HG02642 (cell line): ENCODE results near the gene ZBTB49.
A peak's percentile ranks its signal among the peaks of the same experiment; 100 is the strongest.
"Not testable (repeated sequence)": the region's sequence is repeated elsewhere in the genome, so short reads cannot be mapped to it uniquely, and the experiment has no call there.

Experiments
- ATAC-seq: cut with Tn5 transposase; IDR thresholded peaks from one replicate; pipeline ENCODE4 v1.9.1; 2021; ENCODE audit warnings: mild to moderate bottlenecking; ENCODE audit not compliant: unreplicated experiment, poor library complexity

The ZBTB49 gene

DNA sequence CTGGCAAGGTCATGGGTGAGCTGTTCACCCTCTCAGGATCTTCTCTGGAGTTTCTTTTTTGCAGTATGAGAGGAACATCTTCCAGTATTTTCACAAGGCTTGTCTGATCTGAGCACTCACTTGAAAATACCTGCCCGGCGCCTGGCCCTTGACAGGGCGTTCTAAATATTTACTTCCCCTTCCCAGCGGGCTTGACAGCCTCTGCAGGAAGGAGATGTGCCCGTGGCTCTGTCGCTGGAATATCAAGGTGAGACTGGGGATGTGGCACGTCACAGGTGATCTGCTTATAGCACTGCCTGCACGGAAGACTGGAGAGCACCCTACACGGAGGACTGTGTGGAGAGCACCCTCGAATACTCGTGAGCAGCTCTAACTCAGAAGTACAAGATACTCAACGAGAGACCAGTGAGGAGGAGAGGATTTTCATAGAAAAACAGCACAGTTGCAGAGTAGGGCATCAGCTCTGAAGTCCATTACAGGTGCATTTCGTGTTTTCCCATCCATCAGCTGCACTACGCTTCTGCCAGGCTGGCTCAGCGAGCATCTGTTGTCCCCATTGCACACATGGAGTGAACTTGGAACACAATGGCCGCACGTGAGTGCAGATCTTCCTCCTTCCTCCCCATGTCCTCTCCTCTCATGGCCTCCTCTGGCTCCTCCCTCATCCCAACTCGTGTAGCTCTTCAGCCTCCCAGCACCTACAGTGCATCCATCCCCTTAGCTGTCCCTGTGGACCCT lies 32.1 kb downstream of the ZBTB49 start:
- no peak for ATAC-seq

DNA sequence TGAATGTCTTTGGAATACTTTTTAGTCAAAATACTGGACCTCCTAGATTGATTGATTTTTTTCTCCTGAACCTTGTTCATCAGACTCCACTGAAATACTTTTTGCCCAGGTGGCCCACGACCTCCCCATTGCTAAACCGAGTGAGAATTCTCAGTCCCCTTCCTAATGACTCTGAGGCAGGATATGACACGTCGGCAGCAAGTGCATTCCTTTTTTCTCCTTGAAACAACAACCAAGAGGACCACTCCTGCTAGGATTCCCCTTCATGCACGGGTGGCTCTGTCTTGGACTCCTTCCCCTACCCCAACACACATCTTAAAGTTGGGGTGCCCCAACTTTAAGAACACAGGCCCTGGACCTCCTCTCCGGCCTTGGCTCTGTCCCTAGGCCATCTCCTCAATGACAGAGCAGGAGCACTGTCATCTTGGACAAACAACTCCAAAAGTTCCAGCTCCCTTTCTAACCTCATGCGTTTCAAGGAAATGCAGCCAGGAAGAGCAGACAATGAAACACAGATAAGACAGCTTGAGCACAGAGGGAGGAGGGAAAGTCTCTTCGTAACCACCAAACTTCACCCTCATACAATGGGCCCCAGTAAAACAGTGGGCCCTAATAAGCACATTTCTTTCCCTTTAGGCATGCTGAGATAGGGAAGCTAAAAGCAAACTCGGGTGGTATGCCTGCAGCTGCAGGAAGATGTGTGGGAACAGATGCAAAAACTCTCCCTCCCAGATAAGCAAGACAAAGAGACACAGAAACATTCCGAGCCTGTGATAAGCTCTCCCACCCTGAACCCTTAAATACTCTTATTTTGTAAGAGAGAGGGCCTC lies 33.9 kb downstream of the ZBTB49 start:
- ATAC-seq = no peak

DNA sequence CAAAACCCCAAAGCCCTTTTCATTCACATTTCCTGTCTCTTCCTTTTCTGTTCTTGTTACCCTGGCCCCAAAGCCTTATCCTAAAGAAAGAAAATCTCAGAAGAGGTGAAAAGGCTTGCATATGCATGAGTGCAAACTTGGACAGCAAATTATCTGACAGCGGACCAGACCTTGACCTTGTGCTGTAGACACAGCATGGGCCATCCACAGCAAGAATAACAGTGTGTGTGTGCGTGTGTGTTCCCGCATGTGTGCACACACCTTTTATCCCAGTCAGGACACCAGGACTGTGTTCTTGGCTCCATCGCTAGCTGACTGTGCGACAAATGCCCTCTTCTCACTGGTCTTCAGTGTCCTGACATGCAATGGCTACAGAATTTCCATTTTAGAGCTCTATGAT lies 35.3 kb downstream of the ZBTB49 start:
- ATAC-seq = no peak

DNA sequence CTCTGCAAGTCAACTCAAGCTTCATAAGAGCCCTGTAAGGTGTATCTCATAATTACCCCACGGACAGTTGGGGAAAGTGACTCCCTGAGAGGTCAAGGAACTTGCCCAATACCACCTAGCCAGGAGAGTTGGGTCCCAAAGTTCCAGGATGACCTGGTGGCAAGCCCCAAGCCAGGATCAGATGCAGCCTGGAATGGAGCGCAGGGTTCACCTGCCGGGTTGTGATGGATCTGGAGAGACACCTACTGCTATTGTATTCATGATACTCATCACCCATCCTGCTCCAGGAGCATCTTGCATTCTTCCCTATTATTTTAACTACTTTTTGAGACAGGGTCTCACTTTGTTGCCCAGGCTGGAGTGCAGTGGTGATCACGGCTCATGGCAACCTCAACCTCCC lies 36.1 kb downstream of the ZBTB49 start:
- ATAC-seq = no peak

DNA sequence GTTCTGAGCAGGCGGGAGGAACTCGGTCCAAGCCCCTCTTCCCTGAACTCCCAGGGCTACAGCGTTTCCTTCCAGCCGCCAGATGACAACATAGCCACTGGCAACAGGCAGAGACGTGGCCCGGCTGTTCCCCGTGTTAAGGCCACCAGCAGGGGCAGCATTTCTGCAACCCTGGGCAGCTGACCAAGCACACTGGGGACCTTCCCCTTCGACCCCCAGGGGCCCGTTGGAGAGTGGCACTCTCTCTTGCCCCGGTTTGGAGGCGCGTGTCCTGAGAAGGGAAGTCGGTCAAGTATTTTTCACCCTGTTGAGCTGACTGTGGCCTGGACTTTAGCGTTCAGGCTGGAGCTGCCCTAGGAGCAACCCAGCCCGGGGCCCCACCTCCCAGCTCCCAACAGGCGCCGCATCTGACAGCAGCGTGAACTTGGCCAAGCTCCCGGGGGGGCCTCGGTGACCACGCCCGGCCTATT lies 37.6 kb downstream of the ZBTB49 start:
- no peak for ATAC-seq

DNA sequence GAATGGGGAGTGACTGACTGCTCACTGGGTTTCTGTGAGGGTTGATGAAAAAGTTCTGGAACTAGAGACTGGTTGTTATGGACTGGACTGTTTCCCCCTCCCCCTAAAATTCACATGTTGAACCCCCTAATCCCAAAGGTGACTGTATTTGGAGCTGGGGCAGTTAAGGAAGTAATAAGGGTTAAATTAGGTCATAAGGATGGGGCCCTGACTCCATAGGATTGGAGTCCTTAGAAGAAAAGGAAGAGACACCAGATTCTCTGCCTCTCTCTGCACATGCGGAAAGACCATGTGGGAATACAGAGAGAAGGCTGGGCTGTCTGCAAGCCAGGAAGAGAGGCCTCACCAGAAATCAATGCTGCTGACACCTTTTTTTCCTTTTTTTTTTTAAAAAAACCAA lies 38.2 kb downstream of the ZBTB49 start:
- no peak for ATAC-seq

DNA sequence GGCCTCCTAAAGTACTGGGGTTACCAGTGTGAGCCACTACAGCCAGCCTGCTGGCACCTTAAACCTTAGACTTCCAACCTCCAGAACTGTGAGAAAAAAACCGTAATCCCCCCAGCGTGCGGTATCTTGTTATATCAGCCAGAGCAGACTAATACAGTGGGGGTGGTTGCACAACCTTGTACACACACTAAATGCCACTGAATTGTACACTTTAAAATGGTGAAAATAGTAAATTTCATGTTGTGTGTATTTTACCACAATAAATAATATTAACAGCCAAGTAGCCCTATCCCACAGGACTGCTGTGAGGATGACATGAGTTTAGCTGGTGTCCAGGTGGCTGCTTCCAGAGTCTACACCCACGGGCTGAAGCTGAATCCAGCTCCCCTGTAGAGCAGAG lies 38.8 kb downstream of the ZBTB49 start:
- no peak for ATAC-seq

DNA sequence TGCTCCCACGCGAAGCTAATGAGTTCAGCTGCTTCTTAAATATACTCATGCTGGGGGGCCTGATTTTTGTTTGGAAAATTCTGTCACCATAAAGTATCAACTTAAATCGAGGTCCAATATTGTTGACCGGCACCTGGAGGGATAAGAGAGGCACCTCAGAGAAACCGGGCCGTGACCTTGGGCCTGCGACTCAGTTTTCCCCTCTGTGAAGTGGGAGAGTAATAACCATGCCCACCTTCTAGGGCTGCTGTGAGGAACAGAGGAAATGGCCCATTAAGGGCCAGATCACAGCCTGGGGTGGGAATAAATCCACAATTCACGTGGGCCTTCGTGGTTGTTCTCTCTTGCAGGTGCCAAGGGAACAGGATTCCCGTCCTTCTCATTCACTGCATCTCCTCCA lies 39.4 kb downstream of the ZBTB49 start:
- no peak for ATAC-seq

DNA sequence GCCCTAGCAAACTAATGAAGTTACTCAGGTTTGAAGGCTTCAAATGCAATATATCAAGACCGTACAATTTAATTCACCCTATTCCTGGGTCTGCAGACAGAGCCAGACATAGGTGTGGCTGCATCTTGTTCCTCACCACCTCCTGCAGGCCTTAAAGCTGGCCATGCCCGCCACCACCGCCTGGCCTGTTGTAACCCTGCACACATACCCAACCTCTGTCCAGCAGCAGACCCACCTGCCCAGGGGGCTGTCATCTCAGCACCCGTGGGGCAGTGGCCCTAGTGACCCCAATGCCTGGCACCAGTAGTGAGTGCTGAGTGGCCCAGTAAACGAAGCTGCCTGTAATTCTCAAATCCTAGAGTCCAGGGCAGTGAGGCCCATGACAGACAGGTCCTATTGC lies 40.7 kb downstream of the ZBTB49 start:
- no peak for ATAC-seq

DNA sequence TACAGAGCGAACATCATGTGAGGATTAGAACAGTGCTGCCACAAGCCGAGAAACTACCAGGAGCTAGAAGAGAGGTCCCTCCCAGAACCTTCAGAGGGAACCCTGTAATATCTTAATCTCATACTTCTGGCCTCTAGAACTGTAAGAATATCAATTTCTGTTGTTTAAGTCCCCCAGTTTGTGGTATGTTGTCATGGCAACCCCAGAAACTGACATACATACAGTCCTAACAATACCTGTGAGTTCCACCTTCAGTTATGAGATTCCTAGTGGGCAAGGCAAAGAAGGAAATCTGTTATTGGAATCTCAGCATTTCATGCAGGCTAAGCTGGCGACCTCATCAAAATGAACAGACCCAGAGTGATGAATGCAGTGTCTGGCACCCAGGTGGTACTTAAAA lies 42.5 kb downstream of the ZBTB49 start:
- no peak for ATAC-seq

DNA sequence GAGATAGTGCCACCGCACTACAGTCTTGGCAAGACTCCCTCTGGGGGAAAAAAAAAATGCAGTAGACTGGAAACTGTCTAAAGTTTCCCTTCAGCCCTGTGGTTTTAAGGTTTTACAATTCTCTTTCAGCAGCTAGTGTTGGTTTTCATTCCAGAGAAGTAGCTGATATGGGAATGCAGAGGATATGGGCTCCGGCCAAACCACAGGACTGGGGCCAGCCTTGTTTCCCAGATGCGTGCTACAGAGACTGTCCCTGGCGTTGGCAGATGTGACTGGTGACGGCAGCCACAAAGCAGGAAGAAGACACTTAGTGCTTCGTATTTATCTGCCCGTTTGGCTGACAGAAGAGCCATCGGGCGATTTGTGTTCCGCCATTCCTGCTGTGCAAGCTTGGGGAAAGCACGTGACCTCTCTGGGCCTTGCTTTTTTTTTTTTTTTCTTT lies 43.2 kb downstream of the ZBTB49 start:
- ATAC-seq = no peak

DNA sequence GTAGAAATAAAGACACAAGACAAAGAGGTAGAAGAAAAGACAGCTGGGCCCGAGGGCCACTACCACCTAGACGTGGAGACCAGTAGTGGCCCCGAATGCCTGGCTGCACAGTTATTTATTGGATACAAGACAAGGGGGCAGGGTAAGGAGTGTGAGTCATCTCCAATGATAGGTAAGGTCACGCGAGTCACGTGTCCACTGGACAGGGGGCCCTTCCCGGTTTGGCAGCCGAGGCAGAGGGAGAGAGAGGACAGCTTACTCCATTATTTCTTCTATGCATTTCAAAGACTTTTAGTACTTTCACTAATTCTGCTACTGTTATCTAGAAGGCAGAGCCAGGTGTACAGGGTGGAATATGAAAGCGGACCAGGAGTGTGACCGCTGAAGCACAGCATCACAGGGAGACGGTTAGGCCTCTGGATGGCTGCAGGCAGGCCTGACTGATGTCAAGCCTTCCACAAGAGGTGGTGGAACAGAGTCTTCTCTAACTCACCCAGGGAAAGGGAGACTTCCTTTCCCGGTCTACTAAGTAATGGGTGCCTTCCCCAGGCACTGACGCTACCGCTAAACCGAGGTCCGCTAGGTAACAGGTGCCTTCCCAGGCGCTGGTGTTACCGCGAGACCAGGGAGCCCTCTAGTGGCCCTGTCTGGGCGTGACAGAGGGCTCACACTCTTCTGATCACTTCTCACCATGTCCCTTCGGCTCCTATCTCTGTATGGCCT lies 44.9 kb downstream of the ZBTB49 start:
- no peak for ATAC-seq

DNA sequence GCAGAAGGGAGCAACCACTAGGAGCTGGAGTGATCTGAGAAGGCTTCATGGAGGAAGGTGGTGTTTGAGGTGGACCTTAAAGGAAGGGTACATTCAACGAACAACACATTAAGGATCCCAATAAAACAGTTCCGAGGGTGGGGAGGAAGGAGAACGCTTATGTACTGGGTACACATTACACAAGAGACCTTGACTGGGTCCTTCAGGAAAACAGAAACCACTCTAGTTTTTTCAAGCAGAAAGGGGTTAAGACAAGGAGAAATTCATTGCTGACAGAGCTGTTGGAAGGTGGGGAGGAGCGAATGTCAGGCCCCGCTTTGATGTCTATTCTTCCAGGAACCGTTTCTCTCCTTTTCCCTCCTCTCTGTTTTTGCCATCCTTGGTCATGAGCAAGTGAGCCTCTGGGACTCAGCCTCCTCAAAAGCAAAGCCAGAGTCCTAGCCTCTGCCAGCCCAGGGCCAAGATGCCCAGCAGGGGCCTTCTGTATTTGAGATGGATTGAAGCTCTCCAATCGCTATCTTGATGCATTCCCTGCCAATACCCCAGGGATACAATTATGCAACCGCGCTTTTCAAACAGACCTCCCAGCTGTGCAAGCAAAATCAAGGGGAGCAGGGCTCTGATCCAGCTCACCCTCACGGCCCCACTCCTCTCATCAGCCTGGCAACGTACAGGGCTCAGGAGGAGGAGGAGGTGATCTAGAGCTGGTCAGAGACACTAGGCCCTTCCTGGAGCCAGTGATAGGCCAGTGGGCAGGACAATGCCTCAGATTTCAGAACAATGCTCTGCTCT lies 48.4 kb downstream of the ZBTB49 start:
- ATAC-seq = no peak

DNA sequence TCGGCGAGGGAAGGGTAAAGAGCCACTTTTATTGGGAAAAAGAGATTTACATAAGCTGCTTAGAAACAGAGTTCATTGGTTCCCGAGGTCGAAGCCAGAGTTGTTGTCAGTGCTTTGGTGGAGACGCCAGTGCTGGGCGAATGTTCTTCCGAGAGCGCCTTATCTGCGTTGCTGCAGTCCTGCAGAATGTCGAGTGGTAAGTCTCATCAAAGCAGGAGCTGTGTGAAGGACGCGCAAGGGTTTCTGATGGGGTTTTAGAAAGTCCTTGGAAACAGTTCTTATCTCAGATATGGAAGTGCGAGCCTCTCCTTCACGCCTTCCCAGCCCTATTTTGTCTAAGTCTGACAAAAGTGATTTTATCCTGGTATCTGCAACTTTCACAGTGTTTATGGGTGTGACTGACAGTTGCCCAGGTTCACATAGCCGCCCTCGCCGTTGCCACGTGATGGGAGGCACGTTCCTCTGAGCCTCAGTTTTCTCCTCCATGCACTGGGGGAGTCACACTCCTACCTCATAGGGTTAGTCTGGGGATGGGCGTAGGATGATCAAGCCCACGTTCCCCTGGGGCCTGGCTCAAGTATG lies 49.5 kb downstream of the ZBTB49 start:
- no peak for ATAC-seq

DNA sequence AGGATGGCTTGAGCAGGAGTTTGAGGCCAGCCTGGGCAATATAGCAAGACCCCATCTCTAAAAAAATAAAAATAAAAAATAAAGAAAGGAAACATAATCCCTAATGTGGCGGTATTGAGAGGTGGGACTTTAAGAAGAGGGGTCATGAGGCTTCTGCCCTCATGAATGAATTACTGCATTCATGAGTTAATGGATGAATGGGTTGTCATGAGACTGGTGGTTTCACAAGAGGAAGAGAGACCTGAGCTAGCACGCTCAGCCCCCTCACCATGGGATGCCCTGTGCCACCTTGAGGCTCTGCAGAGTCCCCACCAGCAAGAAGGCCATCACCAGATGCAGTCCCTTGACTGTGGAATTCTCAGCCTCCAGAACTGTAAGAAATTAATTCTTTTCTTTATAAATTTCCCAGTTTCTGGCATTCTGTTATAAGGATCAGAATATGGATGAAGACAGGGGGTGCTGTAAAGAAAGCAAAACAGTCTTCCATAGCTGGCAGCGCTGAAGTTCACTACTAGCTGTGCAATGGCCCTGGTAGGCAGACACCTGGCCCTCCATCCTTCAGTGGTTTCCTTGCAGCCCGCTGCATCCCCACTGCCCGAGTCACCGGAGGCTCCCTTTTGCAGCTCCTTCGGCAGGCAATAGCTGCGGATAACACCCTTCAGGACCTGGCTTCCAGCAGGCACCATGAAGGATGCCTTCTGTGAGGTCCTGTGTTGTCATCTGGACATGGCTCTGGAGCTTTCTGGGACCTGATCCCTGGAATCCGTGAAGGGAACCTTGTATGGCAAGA lies 52.0 kb downstream of the ZBTB49 start:
- no peak for ATAC-seq

DNA sequence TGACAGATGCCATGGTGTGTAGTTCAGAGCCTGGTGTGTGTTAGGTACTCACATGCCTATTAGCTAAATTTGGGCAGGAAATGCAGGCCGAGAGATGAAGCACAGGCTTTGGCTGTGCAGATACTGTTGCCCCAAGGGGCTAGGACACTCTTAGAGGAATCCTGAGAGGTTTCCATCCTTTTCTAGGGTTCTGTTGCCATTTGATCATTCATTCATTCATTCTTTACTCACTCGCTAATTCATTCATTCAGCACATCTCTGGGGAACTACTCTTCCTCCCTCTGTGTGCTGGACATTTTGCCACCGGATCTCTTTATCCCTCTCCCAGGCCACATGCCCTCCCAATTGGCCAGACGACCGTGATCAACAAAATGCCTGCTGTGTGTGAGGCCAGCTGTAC lies 53.0 kb downstream of the ZBTB49 start:
- ATAC-seq = no peak

DNA sequence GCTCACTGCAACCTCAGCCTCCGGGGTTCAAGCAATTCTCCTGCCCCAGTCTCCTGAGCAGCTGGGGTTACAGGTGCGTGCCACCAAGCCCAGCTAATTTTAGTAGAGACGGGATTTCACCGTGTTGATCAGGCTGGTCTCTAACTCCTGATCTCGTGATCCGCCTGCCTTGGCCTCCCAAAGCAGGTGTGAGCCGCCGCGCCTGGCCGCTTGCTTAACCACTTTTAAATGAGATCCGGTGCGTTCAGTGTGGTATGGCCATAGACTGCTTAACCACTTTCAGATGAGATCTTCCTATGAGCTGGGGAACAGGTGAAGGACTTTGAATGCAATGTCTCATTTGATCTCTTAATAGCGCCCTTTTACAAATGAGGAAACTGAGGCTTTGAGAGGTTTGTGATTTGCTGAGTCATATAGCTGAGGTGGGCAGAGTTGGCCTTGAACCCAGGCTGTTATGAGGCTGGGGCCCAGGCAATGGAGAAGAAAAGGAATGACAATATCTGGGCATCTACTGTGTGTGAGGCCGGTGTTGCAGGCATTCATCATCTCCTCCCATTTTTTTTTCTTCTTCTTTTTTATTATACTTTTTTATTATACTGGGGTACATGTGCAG lies 55.0 kb downstream of the ZBTB49 start:
- peak; percentile 90 for ATAC-seq

DNA sequence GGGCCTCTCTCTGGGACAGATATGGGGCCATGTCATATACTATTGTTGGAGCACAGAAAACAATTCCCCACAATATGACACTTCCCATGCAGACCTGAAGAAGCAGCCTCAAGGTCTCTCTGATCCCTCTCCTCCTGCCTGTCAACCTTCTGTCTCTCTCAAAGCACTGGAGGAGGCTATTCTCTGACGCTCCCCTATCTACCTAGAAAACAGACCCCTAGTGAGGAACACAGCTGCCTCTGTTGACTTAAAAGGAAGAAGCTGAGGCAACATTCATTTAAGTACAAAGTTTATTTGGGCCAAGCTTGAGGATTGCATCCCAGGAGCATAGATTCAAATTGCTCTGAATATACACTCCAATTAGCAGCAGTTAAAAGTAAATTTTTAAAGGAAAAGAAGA lies 57.5 kb downstream of the ZBTB49 start:
- ATAC-seq = no peak

DNA sequence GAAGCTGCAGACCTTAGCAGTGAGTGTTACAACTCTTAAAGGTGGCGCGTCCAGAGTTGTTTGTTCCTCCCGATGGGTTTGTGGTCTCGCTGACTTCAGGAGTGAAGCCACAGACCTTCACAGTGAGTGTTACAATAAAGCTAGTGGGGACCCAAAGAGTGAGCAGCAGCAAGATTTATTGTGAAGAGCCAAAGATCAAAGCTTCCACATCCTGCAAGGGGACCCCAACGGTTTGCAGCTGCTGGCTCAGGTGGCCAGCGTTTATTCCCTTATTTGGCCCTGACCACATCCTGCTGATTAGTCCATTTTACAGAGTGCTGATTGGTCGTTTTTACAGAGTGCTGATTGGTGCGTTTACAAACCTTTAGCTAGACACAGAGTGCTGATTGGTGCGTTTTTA lies 58.5 kb downstream of the ZBTB49 start:
- not testable (repeated sequence) for ATAC-seq
